ENCODE results near the gene ACAA1. TPM values are rescaled to one million over a fixed set of nuclear protein-coding genes. Genes with fewer than 3 reads are reported as not detected.

Gene ACAA1
- total and polyA plus RNA-seq, 4 donors, result 39.3 to 69.2 (median 56.6) TPM

GRCh38 chr3:38149708-38150107, 12.8 kb upstream of the ACAA1 start:
- Histone ChIP-seq H3K9me3 (ENCODE audit: control insufficient read depth, low read length) (peaks cover 3% of the 10 kb centered on the region), H3K27me3 (ENCODE audit: control insufficient read depth in 1 of 2, insufficient read depth in 2 of 2, low read length in 1 of 2) (no peaks in the 10 kb centered on the region), H3K4me1 (ENCODE audit: control insufficient read depth in 1 of 2, insufficient read depth in 2 of 2, low read length in 2 of 2) (no peaks in the 10 kb centered on the region), H3K27ac (ENCODE audit: low read depth in 1 of 2, low read length in 2 of 2) (no peak overlapping the region), H3K36me3 (ENCODE audit: control insufficient read depth in 1 of 2, insufficient read depth in 2 of 2, low read length in 1 of 2) (no peaks in the 10 kb centered on the region), H3K4me3 (ENCODE audit: low read length in 2 of 2) (no peak overlapping the region)
- DNase-seq, result no peak
- WGBS, 2 donors, result 68 to 89% methylated on average over 3 of the region's 3 CpGs
- no peak for ATAC-seq (ENCODE audit: low FRiP score)
- intact Hi-C loops (cut with DNase I), result no loop called here

DNA sequence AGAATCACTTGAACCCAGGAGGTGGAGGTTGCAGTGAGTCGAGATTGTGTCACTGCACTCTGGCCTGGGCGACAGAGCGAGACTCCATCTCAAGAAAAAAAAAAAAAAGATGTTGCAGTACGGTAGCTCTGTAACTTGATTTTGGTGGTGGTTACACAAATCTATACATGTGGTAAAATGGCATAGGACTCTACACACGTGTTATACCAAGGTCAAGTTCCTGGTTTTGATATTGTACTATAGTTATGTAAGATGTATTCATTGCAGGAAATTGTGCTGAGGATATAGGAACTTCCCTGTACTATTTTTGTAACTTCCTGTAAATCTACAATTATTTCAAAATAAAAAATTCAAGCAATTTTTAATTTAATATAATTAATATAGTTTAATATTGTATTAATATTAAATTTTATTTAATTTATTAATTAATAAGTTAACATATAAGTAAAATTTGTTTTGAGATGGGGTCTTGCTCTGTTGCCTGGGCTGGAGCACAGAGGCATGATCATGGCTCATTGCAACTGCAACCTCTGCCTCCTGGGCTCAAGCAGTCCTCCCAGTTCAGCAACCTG, 11.5 kb upstream of the ACAA1 start:
- DNase-seq (no peak), ATAC-seq (ENCODE audit: low FRiP score) (no peak)
- no peak overlapping the region for H3K4me3 ChIP-seq (ENCODE audit: low read length in 2 of 2)
- H3K36me3 ChIP-seq (ENCODE audit: control insufficient read depth in 1 of 2, insufficient read depth in 2 of 2, low read length in 1 of 2), result no peaks in the 10 kb centered on the region
- no peak overlapping the region for H3K27ac ChIP-seq (ENCODE audit: low read depth in 1 of 2, low read length in 2 of 2)
- H3K27me3 ChIP-seq (ENCODE audit: control insufficient read depth in 1 of 2, insufficient read depth in 2 of 2, low read length in 1 of 2), result no peaks in the 10 kb centered on the region
- H3K9me3 ChIP-seq (ENCODE audit: control insufficient read depth, low read length), result peaks cover 3% of the 10 kb centered on the region
- no peaks in the 10 kb centered on the region for H3K4me1 ChIP-seq (ENCODE audit: control insufficient read depth in 1 of 2, insufficient read depth in 2 of 2, low read length in 2 of 2)
- intact Hi-C loops (cut with DNase I), result no loop called here
- WGBS, 2 donors, result 78 to 80% methylated on average over 5 of the region's 5 CpGs

GRCh38 chr3:38147421-38147820, 10.5 kb upstream of the ACAA1 start:
- DNase-seq (no peak), ATAC-seq (ENCODE audit: low FRiP score) (no peak)
- H3K9me3 ChIP-seq (ENCODE audit: control insufficient read depth, low read length), result peaks cover 3% of the 10 kb centered on the region
- H3K36me3 ChIP-seq (ENCODE audit: control insufficient read depth in 1 of 2, insufficient read depth in 2 of 2, low read length in 1 of 2), result no peaks in the 10 kb centered on the region
- no peaks in the 10 kb centered on the region for H3K4me1 ChIP-seq (ENCODE audit: control insufficient read depth in 1 of 2, insufficient read depth in 2 of 2, low read length in 2 of 2)
- H3K27me3 ChIP-seq (ENCODE audit: control insufficient read depth in 1 of 2, insufficient read depth in 2 of 2, low read length in 1 of 2), result no peaks in the 10 kb centered on the region
- H3K27ac ChIP-seq (ENCODE audit: low read depth in 1 of 2, low read length in 2 of 2), result no peak overlapping the region
- intact Hi-C loops (cut with DNase I), result no loop called here
- H3K4me3 ChIP-seq (ENCODE audit: low read length in 2 of 2), result no peak overlapping the region
- 93 to 96% methylated on average over 3 of the region's 3 CpGs for WGBS, 2 donors

- Histone ChIP-seq H3K9me3 (ENCODE audit: control insufficient read depth, low read length) (peaks cover 3% of the 10 kb centered on the region), H3K27me3 (ENCODE audit: control insufficient read depth in 1 of 2, insufficient read depth in 2 of 2, low read length in 1 of 2) (no peaks in the 10 kb centered on the region), H3K36me3 (ENCODE audit: control insufficient read depth in 1 of 2, insufficient read depth in 2 of 2, low read length in 1 of 2) (peaks cover 0 to 2% of the 10 kb centered on the region in 2 donors), H3K4me3 (ENCODE audit: low read length in 2 of 2) (no peak overlapping the region), H3K27ac (ENCODE audit: low read depth in 1 of 2, low read length in 2 of 2) (no peak overlapping the region), H3K4me1 (ENCODE audit: control insufficient read depth in 1 of 2, insufficient read depth in 2 of 2, low read length in 2 of 2) (no peaks in the 10 kb centered on the region)
- ATAC-seq (ENCODE audit: low FRiP score) (no peak), DNase-seq (no peak)
- intact Hi-C loops (cut with DNase I), result no loop called here
- WGBS, 2 donors, result 82 to 88% methylated on average over 2 of the region's 2 CpGs
Observed at GRCh38 chr3:38146504-38146903, 9.6 kb upstream of the ACAA1 start.

GRCh38 chr3:38143511-38143910, 6.6 kb upstream of the ACAA1 start:
- Histone ChIP-seq H3K27ac (ENCODE audit: low read depth in 1 of 2, low read length in 2 of 2) (no peak overlapping the region), H3K4me3 (ENCODE audit: low read length in 2 of 2) (no peak overlapping the region), H3K9me3 (ENCODE audit: control insufficient read depth, low read length) (peaks cover 3% of the 10 kb centered on the region), H3K27me3 (ENCODE audit: control insufficient read depth in 1 of 2, insufficient read depth in 2 of 2, low read length in 1 of 2) (no peaks in the 10 kb centered on the region), H3K36me3 (ENCODE audit: control insufficient read depth in 1 of 2, insufficient read depth in 2 of 2, low read length in 1 of 2) (peaks cover 0 to 2% of the 10 kb centered on the region in 2 donors), H3K4me1 (ENCODE audit: control insufficient read depth in 1 of 2, insufficient read depth in 2 of 2, low read length in 2 of 2) (no peaks in the 10 kb centered on the region)
- intact Hi-C loops (cut with DNase I), result no loop called here
- WGBS, 2 donors, result 51 to 66% methylated on average over 2 to 3 of the region's 3 CpGs
- no peak for DNase-seq
- no peak for ATAC-seq (ENCODE audit: low FRiP score)

- peaks cover 0 to 2% of the 10 kb centered on the region in 2 donors for H3K36me3 ChIP-seq (ENCODE audit: control insufficient read depth in 1 of 2, insufficient read depth in 2 of 2, low read length in 1 of 2)
- DNase-seq (no peak), ATAC-seq (ENCODE audit: low FRiP score) (no peak)
- H3K27ac ChIP-seq (ENCODE audit: low read depth in 1 of 2, low read length in 2 of 2), result no peak overlapping the region
- intact Hi-C loops (cut with DNase I), result no loop called here
- H3K4me1 ChIP-seq (ENCODE audit: control insufficient read depth in 1 of 2, insufficient read depth in 2 of 2, low read length in 2 of 2), result no peaks in the 10 kb centered on the region
- H3K4me3 ChIP-seq (ENCODE audit: low read length in 2 of 2), result no peak overlapping the region
- H3K27me3 ChIP-seq (ENCODE audit: control insufficient read depth in 1 of 2, insufficient read depth in 2 of 2, low read length in 1 of 2), result no peaks in the 10 kb centered on the region
- peaks cover 3% of the 10 kb centered on the region for H3K9me3 ChIP-seq (ENCODE audit: control insufficient read depth, low read length)
- WGBS, 2 donors, result 78 to 93% methylated on average over 1 of the region's 1 CpG
Observed at GRCh38 chr3:38142959-38143358, 6.0 kb upstream of the ACAA1 start.

DNA sequence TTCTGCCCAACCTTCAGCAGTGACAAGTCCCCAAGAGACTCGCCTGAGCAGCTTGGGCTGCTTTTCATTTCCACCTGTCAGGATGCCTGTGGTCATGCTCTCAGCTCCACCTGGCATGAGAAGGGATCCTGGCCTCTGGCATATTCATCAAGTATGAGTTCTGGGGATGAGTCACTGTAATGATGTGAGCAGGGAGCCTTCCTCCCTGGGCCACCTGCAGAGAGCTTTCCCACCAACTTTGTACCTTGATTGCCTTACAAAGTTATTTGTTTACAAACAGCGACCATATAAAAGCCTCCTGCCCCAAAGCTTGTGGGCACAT, 5.0 kb upstream of the ACAA1 start:
- ATAC-seq (ENCODE audit: low FRiP score), result no peak
- Histone ChIP-seq H3K27ac (ENCODE audit: low read depth in 1 of 2, low read length in 2 of 2) (no peak overlapping the region), H3K9me3 (ENCODE audit: control insufficient read depth, low read length) (peaks cover 3% of the 10 kb centered on the region), H3K27me3 (ENCODE audit: control insufficient read depth in 1 of 2, insufficient read depth in 2 of 2, low read length in 1 of 2) (no peaks in the 10 kb centered on the region), H3K36me3 (ENCODE audit: control insufficient read depth in 1 of 2, insufficient read depth in 2 of 2, low read length in 1 of 2) (peaks cover 0 to 2% of the 10 kb centered on the region in 2 donors), H3K4me1 (ENCODE audit: control insufficient read depth in 1 of 2, insufficient read depth in 2 of 2, low read length in 2 of 2) (no peaks in the 10 kb centered on the region), H3K4me3 (ENCODE audit: low read length in 2 of 2) (no peak overlapping the region)
- DNase-seq, result no peak
- WGBS, 2 donors, result 94 to 97% methylated on average over 2 of the region's 2 CpGs
- intact Hi-C loops (cut with DNase I), result no loop called here

DNA sequence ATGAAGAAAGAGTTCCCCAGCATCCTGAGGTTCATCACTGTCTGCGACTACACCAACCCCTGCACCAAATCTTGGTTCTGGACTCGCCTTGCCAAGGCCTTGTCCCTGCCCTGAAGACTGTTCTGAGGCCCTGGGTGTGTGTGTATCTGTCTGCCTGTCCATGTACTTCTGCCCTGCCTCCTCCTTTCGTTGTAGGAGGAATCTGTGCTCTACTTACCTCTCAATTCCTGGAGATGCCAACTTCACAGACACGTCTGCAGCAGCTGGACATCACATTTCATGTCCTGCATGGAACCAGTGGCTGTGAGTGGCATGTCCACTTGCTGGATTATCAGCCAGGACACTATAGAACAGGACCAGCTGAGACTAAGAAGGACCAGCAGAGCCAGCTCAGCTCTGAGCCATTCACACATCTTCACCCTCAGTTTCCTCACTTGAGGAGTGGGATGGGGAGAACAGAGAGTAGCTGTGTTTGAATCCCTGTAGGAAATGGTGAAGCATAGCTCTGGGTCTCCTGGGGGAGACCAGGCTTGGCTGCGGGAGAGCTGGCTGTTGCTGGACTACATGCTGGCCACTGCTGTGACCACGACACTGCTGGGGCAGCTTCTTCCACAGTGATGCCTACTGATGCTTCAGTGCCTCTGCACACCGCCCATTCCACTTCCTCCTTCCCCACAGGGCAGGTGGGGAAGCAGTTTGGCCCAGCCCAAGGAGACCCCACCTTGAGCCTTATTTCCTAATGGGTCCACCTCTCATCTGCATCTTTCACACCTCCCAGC, 4.4 kb upstream of the ACAA1 start:
- Histone ChIP-seq H3K27ac (ENCODE audit: low read depth in 1 of 2, low read length in 2 of 2) (no peak overlapping the region), H3K9me3 (ENCODE audit: control insufficient read depth, low read length) (peaks cover 3% of the 10 kb centered on the region), H3K27me3 (ENCODE audit: control insufficient read depth in 1 of 2, insufficient read depth in 2 of 2, low read length in 1 of 2) (no peaks in the 10 kb centered on the region), H3K36me3 (ENCODE audit: control insufficient read depth in 1 of 2, insufficient read depth in 2 of 2, low read length in 1 of 2) (peaks cover 0 to 2% of the 10 kb centered on the region in 2 donors), H3K4me3 (ENCODE audit: low read length in 2 of 2) (no peak overlapping the region), H3K4me1 (ENCODE audit: control insufficient read depth in 1 of 2, insufficient read depth in 2 of 2, low read length in 2 of 2) (no peaks in the 10 kb centered on the region)
- intact Hi-C loops (cut with DNase I), result no loop called here
- DNase-seq (no peak), ATAC-seq (ENCODE audit: low FRiP score) (no peak)
- 94 to 95% methylated on average over 7 of the region's 7 CpGs for WGBS, 2 donors
